Endothelial cell of umbilical vein (primary cell): ENCODE data around the gene NETO1. TPM values are rescaled to one million over a fixed set of nuclear protein-coding genes. Genes with fewer than 3 reads are reported as not detected.

Experiments used
- BruUV-seq: library from RNA; stranded (reverse); fragments of 400-500 nt; replicated peaks from 2 replicates; lab custom pipeline; 2021; lab: Mats Ljungman, UMichigan
- CTCF ChIA-PET: fragments of 300-600, 350-600 bp; sonication (Branson Sonifier 250); formaldehyde crosslinking; loops from one replicate; lab custom pipeline; 2021; ENCODE audit warnings: antibody characterized with exemption, inconsistent platforms; lab: Charles Lee
- POLR2A ChIA-PET: fragments of 300-600, 350-600 bp; sonication (Branson Sonifier 250); formaldehyde crosslinking; loops from one replicate; lab custom pipeline; 2021; ENCODE audit warnings: antibody characterized with exemption, inconsistent platforms; lab: Charles Lee
- DNase-seq: peaks from one replicate; pipeline ENCODE4 v3.0.0-alpha.2; 2011; ENCODE audit warnings: low read depth, low spot score
- FAIRE-seq: peaks from 2 replicates; lab custom pipeline; 2011; peaks lifted over from hg19 to GRCh38; lab: Jason Lieb, UNC
- H2AFZ ChIP-seq: 2 replicates; pipeline ENCODE4 v1.6.0; 2012; ENCODE audit warnings: low read depth, low read length, control low read depth, inconsistent platforms
- H3K27ac ChIP-seq: 2 replicates; pipeline ENCODE4 v1.5.1; 2011; ENCODE audit warnings: low read depth, mild to moderate bottlenecking, control low read depth, low read length, moderate library complexity; ENCODE audit not compliant: insufficient read depth
- H3K27me3 ChIP-seq, 2 experiments: 2 replicates each; pipeline versions ENCODE4 v1.6.0 to v1.6.1; 2011; ENCODE audit warnings: low read length in 2 of 2, mixed read lengths in 1 of 2; ENCODE audit not compliant: control insufficient read depth in 2 of 2, insufficient read depth in 2 of 2
- H3K36me3 ChIP-seq, 2 experiments: 2 replicates in 1 of 2; 3 replicates in 1 of 2; pipeline ENCODE4 v1.5.1; 2011; ENCODE audit warnings: low read length in 2 of 2, mild to moderate bottlenecking in 1 of 2, moderate library complexity in 1 of 2; ENCODE audit not compliant: control insufficient read depth in 2 of 2, insufficient read depth in 2 of 2; ENCODE audit errors: extremely low read depth in 1 of 2
- H3K4me1 ChIP-seq: 3 replicates; pipeline ENCODE4 v1.5.1; 2011; ENCODE audit warnings: mild to moderate bottlenecking, low read length; ENCODE audit not compliant: control insufficient read depth, insufficient read depth; ENCODE audit errors: extremely low read depth
- H3K4me2 ChIP-seq: 2 replicates; pipeline ENCODE4 v1.6.1; 2011; ENCODE audit warnings: low read length, control low read depth, mixed read lengths; ENCODE audit not compliant: insufficient read depth
- H3K4me3 ChIP-seq, 3 experiments: fragments of 200-600 bp in 1 of 3; sonication (generic), shearing (Covaris generic) in 1 of 3; replicated peaks in 1 of 3; 2 replicates each; pipeline ENCODE4 v1.5.1; 2011 to 2016; ENCODE audit warnings: control low read depth in 3 of 3, low read length in 3 of 3, mild to moderate bottlenecking in 2 of 3, inconsistent platforms in 1 of 3, low read depth in 1 of 3, moderate library complexity in 1 of 3; ENCODE audit not compliant: insufficient read depth in 1 of 3
- H3K79me2 ChIP-seq: 2 replicates; pipeline ENCODE4 v1.6.0; 2012; ENCODE audit warnings: low read length, inconsistent platforms; ENCODE audit not compliant: control insufficient read depth, insufficient read depth
- H3K9ac ChIP-seq: replicated peaks from 2 replicates; pipeline ENCODE3; 2011; ENCODE audit warnings: low read length, control low read depth; ENCODE audit not compliant: insufficient read depth; ENCODE audit errors: extremely low read depth
- H3K9me1 ChIP-seq: replicated peaks from 3 replicates; pipeline ENCODE4 v1.6.0; 2011; ENCODE audit warnings: mild to moderate bottlenecking, low read length; ENCODE audit not compliant: control insufficient read depth, insufficient read depth; ENCODE audit errors: extremely low read depth
- H3K9me3 ChIP-seq: replicated peaks from 2 replicates; pipeline ENCODE4 v1.5.1; 2012; ENCODE audit warnings: low read length, inconsistent platforms; ENCODE audit not compliant: control insufficient read depth, insufficient read depth
- H4K20me1 ChIP-seq: replicated peaks from 2 replicates; pipeline ENCODE3; 2011; ENCODE audit warnings: mild to moderate bottlenecking, low read length; ENCODE audit not compliant: control insufficient read depth, insufficient read depth; ENCODE audit errors: extremely low read depth
- EZH2 ChIP-seq: IDR thresholded peaks from 2 replicates; pipeline ENCODE4 v1.6.1; 2012; ENCODE audit warnings: borderline replicate concordance, low read depth, mild to moderate bottlenecking, moderate library complexity, low read length, inconsistent platforms; ENCODE audit not compliant: severe bottlenecking
- FOS ChIP-seq: IDR thresholded peaks from 2 replicates; pipeline ENCODE4 v1.6.1; 2011; ENCODE audit warnings: mild to moderate bottlenecking, low read length, moderate library complexity, borderline replicate concordance; ENCODE audit not compliant: insufficient read depth
- GATA2 ChIP-seq: IDR thresholded peaks from 2 replicates; pipeline ENCODE4 v1.7.0; 2011; ENCODE audit warnings: low read depth, mild to moderate bottlenecking, moderate library complexity, mixed read lengths, low read length; ENCODE audit not compliant: insufficient read length, insufficient read depth
- JUN ChIP-seq: IDR thresholded peaks from 2 replicates; pipeline ENCODE4 v1.6.1; 2011; ENCODE audit warnings: borderline replicate concordance, low read depth; ENCODE audit not compliant: insufficient read length, insufficient read depth
- MYC ChIP-seq: IDR thresholded peaks from one replicate; pipeline ENCODE4 v1.6.1; 2011; ENCODE audit warnings: mild to moderate bottlenecking, low read depth, low read length
- POLR2A ChIP-seq: IDR thresholded peaks from 2 replicates; pipeline ENCODE4 v1.6.1; 2012; ENCODE audit warnings: low read depth, mild to moderate bottlenecking, control low read depth, low read length
- POLR2AphosphoS5 ChIP-seq: IDR thresholded peaks from 2 replicates; pipeline ENCODE4 v1.6.1; 2012; ENCODE audit warnings: low read depth, mild to moderate bottlenecking, control low read depth, low read length, moderate library complexity; ENCODE audit not compliant: insufficient read depth
- dilution Hi-C: fragments of 300-500 bp; cut with MboI; formaldehyde crosslinking; loops from one replicate; pipeline ENCODE4 v1.15.0; 2019; ENCODE audit warnings: low sequenced_read_pairs; ENCODE audit not compliant: extremely low pct_ligation_motif_present
- intact Hi-C: fragments of 100-400 bp; cut with micrococcal nuclease; formaldehyde crosslinking; loops from one replicate; pipeline ENCODE4 v1.10.0; 2022
- polyA plus RNA-seq, 4 experiments: library from polyadenylated mRNA; depleted of rRNA in 3 of 4; stranded (reverse) in 3 of 4; unstranded in 1 of 4; fragments of >200 nt; gene quantifications; 2 replicates each; pipeline versions ENCODE4 v1.2.1 to v1.2.3, GENCODE V29; 2011 to 2012; ENCODE audit warnings: missing spikeins in 1 of 4
- total RNA-seq: library from RNA; stranded (reverse); gene quantifications from 2 replicates; pipeline ENCODE4 v1.2.3, GENCODE V29; 2021
- TF ChIP-seq, protein P1 (sequence below): IDR thresholded peaks from 2 replicates; pipeline ENCODE4 v1.6.1; 2011; ENCODE audit not compliant: insufficient read depth, insufficient read length
- TF ChIP-seq, protein P2 (sequence below), 2 donors: IDR thresholded peaks; 1 replicate in 1 of 2; 2 replicates in 1 of 2; pipeline ENCODE4 v1.5.1; 2011; ENCODE audit warnings: low read length in 2 of 2, mild to moderate bottlenecking in 2 of 2, moderate library complexity in 2 of 2, control low read depth in 1 of 2, inconsistent platforms in 1 of 2, low read depth in 1 of 2; ENCODE audit not compliant: insufficient read depth in 1 of 2; ENCODE audit errors: extremely low read depth in 1 of 2

Gene NETO1
- total and polyA plus RNA-seq, 2 donors (not counting 3 experiments of a cell fraction or from before 2014, with no cell fraction given), result not detected

DNA sequence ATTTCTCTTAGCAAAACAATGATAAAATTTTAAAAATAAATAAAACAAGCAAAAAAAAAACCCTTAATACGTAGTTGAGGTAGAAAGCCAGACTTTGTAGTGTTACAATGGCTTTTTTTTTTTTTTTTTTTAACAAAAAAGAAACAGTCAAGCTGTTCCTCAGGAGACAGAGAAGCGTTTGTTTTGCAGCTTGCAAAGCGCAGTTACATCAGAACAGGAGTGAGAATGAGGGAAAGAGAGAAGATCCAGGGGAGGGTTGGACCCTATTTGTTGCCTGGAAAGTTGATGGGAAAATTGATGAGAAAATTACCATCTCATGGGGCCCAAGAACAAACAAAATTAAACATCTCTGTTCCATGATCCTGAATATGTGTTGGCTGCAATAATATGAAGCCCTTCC lies 146.5 kb downstream of the NETO1 start:
- H3K9me1 ChIP-seq, result no peaks in the 10 kb centered on the region
- no peaks in the 10 kb centered on the region for H3K27me3 ChIP-seq
- H3K4me2 ChIP-seq, result no peak overlapping the region
- POLR2A ChIA-PET, result no interaction called here
- BruUV-seq, result no TSS peak
- no peaks in the 10 kb centered on the region for H3K79me2 ChIP-seq
- intact Hi-C loops (no loop called here), dilution Hi-C loops (no loop called here)
- CTCF ChIA-PET, result no interaction called here
- no peaks in the 10 kb centered on the region for H3K4me1 ChIP-seq
- FAIRE-seq (no peak), DNase-seq (no peak)
- H3K9ac ChIP-seq, result no peak overlapping the region
- no peak overlapping the region for H3K4me3 ChIP-seq
- H4K20me1 ChIP-seq, result no peaks in the 10 kb centered on the region
- H3K27ac ChIP-seq, result no peak overlapping the region
- TF ChIP-seq POLR2AphosphoS5 (no peak), EZH2 (no peak)
- TF ChIP-seq, protein P1, sequence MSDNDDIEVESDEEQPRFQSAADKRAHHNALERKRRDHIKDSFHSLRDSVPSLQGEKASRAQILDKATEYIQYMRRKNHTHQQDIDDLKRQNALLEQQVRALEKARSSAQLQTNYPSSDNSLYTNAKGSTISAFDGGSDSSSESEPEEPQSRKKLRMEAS, result no peak
- TF ChIP-seq, protein P2, sequence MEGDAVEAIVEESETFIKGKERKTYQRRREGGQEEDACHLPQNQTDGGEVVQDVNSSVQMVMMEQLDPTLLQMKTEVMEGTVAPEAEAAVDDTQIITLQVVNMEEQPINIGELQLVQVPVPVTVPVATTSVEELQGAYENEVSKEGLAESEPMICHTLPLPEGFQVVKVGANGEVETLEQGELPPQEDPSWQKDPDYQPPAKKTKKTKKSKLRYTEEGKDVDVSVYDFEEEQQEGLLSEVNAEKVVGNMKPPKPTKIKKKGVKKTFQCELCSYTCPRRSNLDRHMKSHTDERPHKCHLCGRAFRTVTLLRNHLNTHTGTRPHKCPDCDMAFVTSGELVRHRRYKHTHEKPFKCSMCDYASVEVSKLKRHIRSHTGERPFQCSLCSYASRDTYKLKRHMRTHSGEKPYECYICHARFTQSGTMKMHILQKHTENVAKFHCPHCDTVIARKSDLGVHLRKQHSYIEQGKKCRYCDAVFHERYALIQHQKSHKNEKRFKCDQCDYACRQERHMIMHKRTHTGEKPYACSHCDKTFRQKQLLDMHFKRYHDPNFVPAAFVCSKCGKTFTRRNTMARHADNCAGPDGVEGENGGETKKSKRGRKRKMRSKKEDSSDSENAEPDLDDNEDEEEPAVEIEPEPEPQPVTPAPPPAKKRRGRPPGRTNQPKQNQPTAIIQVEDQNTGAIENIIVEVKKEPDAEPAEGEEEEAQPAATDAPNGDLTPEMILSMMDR (IDR thresholded peaks at IDR 0.05; ENCODE audit: extremely low read depth in 1 of 2, insufficient read depth in 1 of 2, low read depth in 1 of 2, low read length in 2 of 2), result no peak
- no peaks in the 10 kb centered on the region for H3K9me3 ChIP-seq
- H2AFZ ChIP-seq, result no peak overlapping the region
- H3K36me3 ChIP-seq, result no peaks in the 10 kb centered on the region

DNA sequence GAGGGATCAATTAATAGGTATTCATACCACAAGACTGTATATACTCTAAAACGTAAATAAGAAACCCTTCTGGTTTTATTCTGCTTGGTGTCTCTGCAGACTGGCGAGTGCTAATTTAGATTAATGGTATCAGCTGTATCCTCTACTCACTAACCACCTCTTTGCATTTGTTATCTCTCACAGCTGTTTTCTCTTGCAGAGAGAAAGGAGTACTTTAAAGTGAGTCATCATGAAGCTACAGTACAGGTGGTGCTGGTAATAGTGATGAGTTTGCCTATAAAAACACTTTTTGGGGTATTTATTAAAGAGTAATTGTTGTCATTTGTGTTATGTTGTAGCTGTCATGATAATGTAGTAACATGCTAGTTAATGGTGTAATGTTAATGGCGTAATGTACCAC lies 147.7 kb downstream of the NETO1 start:
- ChIA-PET CTCF (no interaction called here), POLR2A (no interaction called here)
- Histone ChIP-seq H3K4me3 (no peak overlapping the region), H3K27me3 (no peaks in the 10 kb centered on the region), H4K20me1 (no peaks in the 10 kb centered on the region), H3K9me1 (no peaks in the 10 kb centered on the region), H3K79me2 (no peaks in the 10 kb centered on the region), H3K4me2 (no peak overlapping the region), H3K36me3 (no peaks in the 10 kb centered on the region), H2AFZ (no peak overlapping the region), H3K4me1 (no peaks in the 10 kb centered on the region), H3K9ac (no peak overlapping the region), H3K27ac (no peak overlapping the region), H3K9me3 (no peaks in the 10 kb centered on the region)
- TF ChIP-seq POLR2A, result no peak
- TF ChIP-seq, protein P2 (IDR thresholded peaks at IDR 0.05; ENCODE audit: extremely low read depth in 1 of 2, insufficient read depth in 1 of 2, low read depth in 1 of 2, low read length in 2 of 2), result no peak
- no peak for TF ChIP-seq JUN
- no peak for TF ChIP-seq POLR2AphosphoS5
- TF ChIP-seq, protein P1, result no peak
- no peak for TF ChIP-seq GATA2
- TF ChIP-seq MYC, result no peak
- no peak for TF ChIP-seq EZH2
- no peak for TF ChIP-seq FOS
- FAIRE-seq (no peak), DNase-seq (no peak)
- no TSS peak for BruUV-seq
- intact Hi-C loops (no loop called here), dilution Hi-C loops (no loop called here)
